Measurements from ENCODE around the gene SMTNL1.

The SMTNL1 gene

DNA sequence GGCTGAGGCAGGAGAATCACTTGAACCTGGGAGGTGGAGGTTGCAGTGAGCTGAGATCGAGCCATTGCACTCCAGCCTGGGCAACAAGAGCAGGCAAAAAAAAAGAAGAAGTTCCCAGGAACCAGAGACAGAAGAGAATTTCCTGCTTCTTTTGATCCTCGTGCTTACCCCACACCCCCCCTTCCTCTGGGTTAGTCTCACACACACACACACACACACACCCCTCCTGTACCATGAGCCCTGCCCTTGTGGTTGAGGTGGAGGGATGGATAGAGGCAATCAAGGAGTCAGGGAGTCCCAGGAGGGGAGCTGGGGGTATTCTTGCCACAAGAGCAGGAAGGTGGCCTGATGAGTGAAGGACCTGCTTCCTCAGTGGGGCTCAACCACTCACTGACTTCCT lies 34.2 kb downstream of the SMTNL1 start:
- Histone ChIP-seq H3K56ac (ENCODE audit: low read length) (no peak overlapping the region), H3K79me2 (ENCODE audit: control insufficient read depth, insufficient read depth, low read length) (no peaks in the 10 kb centered on the region), H3K79me1 (ENCODE audit: low read length) (no peaks in the 10 kb centered on the region), H3K36me3 (ENCODE audit: control insufficient read depth, insufficient read depth, low read length) (no peaks in the 10 kb centered on the region), H3K4me2 (ENCODE audit: low read length) (no peak overlapping the region), H4K5ac (ENCODE audit: low read length) (no peak overlapping the region), H2BK120ac (ENCODE audit: low read depth, low read length) (no peak overlapping the region), H3K27me3 (ENCODE audit: insufficient read depth, low read length, poor library complexity) (no peaks in the 10 kb centered on the region), H3K27ac (ENCODE audit: low read depth, low read length) (no peak overlapping the region), H3K18ac (ENCODE audit: low read length) (no peak overlapping the region), H3K4ac (ENCODE audit: low read depth, low read length) (no peak overlapping the region), H3K4me3 (ENCODE audit: low read length) (no peak overlapping the region), H2BK15ac (replicated peaks; ENCODE audit: low read depth) (no peak overlapping the region), H3K4me1 (ENCODE audit: control insufficient read depth, low read depth, low read length) (no peaks in the 10 kb centered on the region), H3K9ac (ENCODE audit: low read length) (no peak overlapping the region), H2BK5ac (ENCODE audit: low read length) (no peak overlapping the region), H4K8ac (ENCODE audit: low read depth, low read length) (no peak overlapping the region), H3K23ac (ENCODE audit: low read length) (no peak overlapping the region), H2AK5ac (ENCODE audit: low read length) (no peak overlapping the region)
- WGBS (ENCODE audit: extremely low coverage, insufficient coverage, low lambda C conversion rate), result no CpG with 5 or more reads among the region's 2 CpGs
- no peak for DNase-seq

DNA sequence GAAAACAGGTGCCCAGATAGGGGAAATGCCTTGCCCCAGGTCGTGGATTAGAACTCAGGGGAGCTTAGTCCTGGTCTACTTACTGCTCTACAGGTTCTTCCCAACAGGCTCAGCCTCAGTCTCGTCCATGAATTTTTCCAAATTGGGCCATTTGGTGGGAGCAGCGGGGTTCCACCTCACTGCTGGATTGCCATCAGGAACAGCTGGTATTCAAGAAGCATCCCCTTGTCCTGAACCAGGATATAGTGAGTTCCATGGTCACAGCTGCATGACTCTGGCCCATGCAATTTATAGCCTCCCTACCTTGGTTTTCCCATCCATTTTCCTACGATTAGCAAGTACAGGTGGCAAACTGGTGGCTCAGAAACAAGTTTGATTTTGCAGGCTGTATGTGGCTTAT lies 36.7 kb downstream of the SMTNL1 start:
- Histone ChIP-seq H4K5ac (ENCODE audit: low read length) (no peak overlapping the region), H3K79me1 (ENCODE audit: low read length) (no peaks in the 10 kb centered on the region), H4K8ac (ENCODE audit: low read depth, low read length) (no peak overlapping the region), H3K27ac (ENCODE audit: low read depth, low read length) (no peak overlapping the region), H3K23ac (ENCODE audit: low read length) (no peak overlapping the region), H2BK120ac (ENCODE audit: low read depth, low read length) (no peak overlapping the region), H3K4me2 (ENCODE audit: low read length) (no peak overlapping the region), H3K18ac (ENCODE audit: low read length) (no peak overlapping the region), H2AK5ac (ENCODE audit: low read length) (no peak overlapping the region), H3K4me1 (ENCODE audit: control insufficient read depth, low read depth, low read length) (no peaks in the 10 kb centered on the region), H3K27me3 (ENCODE audit: insufficient read depth, low read length, poor library complexity) (no peaks in the 10 kb centered on the region), H3K56ac (ENCODE audit: low read length) (no peak overlapping the region), H3K4ac (ENCODE audit: low read depth, low read length) (no peak overlapping the region), H2BK15ac (replicated peaks; ENCODE audit: low read depth) (no peak overlapping the region), H2BK5ac (ENCODE audit: low read length) (no peak overlapping the region), H3K4me3 (ENCODE audit: low read length) (no peak overlapping the region), H3K36me3 (ENCODE audit: control insufficient read depth, insufficient read depth, low read length) (no peaks in the 10 kb centered on the region), H3K79me2 (ENCODE audit: control insufficient read depth, insufficient read depth, low read length) (no peaks in the 10 kb centered on the region), H3K9ac (ENCODE audit: low read length) (no peak overlapping the region)
- peak; percentile 19 for DNase-seq
- no CpG with 5 or more reads among the region's 4 CpGs for WGBS (ENCODE audit: extremely low coverage, insufficient coverage, low lambda C conversion rate)

DNA sequence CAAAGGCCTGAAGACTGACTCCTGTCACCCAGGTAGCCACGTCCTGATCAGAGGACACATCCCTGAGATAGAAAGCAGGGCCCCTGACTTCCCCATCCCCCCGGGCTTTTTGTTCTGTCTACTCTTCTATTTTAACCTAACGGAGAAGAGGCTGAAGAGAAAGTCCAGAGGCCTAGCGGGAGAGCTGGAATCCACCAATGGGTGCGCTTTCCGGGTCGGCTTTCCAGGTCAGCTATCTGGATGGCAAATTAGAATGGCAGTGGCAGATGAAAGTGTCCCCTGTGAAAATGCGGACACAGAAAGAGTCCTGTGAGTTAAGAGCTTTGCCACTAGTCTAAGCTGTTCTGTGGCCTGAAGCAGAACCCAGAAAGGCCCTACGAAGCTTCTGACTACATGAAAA lies 46.9 kb downstream of the SMTNL1 start:
- Histone ChIP-seq H3K23ac (ENCODE audit: low read length) (no peak overlapping the region), H3K4me1 (ENCODE audit: control insufficient read depth, low read depth, low read length) (no peaks in the 10 kb centered on the region), H2AK5ac (ENCODE audit: low read length) (no peak overlapping the region), H3K27me3 (ENCODE audit: insufficient read depth, low read length, poor library complexity) (no peaks in the 10 kb centered on the region), H3K79me2 (ENCODE audit: control insufficient read depth, insufficient read depth, low read length) (no peaks in the 10 kb centered on the region), H2BK120ac (ENCODE audit: low read depth, low read length) (no peak overlapping the region), H3K56ac (ENCODE audit: low read length) (no peak overlapping the region), H4K5ac (ENCODE audit: low read length) (no peak overlapping the region), H3K36me3 (ENCODE audit: control insufficient read depth, insufficient read depth, low read length) (no peaks in the 10 kb centered on the region), H3K4ac (ENCODE audit: low read depth, low read length) (no peak overlapping the region), H2BK15ac (replicated peaks; ENCODE audit: low read depth) (no peak overlapping the region), H3K27ac (ENCODE audit: low read depth, low read length) (no peak overlapping the region), H3K9ac (ENCODE audit: low read length) (no peak overlapping the region), H3K79me1 (ENCODE audit: low read length) (no peaks in the 10 kb centered on the region), H2BK5ac (ENCODE audit: low read length) (no peak overlapping the region), H4K8ac (ENCODE audit: low read depth, low read length) (no peak overlapping the region), H3K18ac (ENCODE audit: low read length) (no peak overlapping the region), H3K4me3 (ENCODE audit: low read length) (no peak overlapping the region), H3K4me2 (ENCODE audit: low read length) (no peak overlapping the region)
- DNase-seq, result no peak
- WGBS (ENCODE audit: extremely low coverage, insufficient coverage, low lambda C conversion rate), result no CpG with 5 or more reads among the region's 9 CpGs

DNA sequence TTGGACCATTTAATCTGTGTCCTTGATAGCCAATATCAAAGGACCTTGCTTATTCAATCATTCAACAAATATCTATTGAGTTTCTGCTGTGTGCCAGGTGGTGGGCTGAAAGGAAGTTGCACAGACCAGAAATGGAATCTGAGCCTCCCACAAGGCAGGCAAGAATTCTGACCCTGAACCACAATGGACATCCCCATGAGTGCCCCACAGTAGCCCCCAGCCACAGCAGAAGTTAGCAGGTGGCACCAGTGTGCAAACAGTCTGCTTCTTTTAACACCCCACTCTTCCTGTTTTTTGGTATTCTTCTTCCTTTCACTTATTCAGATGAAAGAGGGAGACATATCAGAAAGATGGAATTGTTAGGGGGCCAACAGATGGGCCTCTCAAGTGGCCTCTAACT lies 47.9 kb downstream of the SMTNL1 start:
- H2BK120ac ChIP-seq (ENCODE audit: low read depth, low read length), result no peak overlapping the region
- no peaks in the 10 kb centered on the region for H3K4me1 ChIP-seq (ENCODE audit: control insufficient read depth, low read depth, low read length)
- H2BK15ac ChIP-seq (replicated peaks; ENCODE audit: low read depth), result no peak overlapping the region
- H3K27ac ChIP-seq (ENCODE audit: low read depth, low read length), result no peak overlapping the region
- DNase-seq, result no peak
- H3K4me2 ChIP-seq (ENCODE audit: low read length), result no peak overlapping the region
- no peak overlapping the region for H2AK5ac ChIP-seq (ENCODE audit: low read length)
- H3K56ac ChIP-seq (ENCODE audit: low read length), result no peak overlapping the region
- H2BK5ac ChIP-seq (ENCODE audit: low read length), result no peak overlapping the region
- no peak overlapping the region for H4K8ac ChIP-seq (ENCODE audit: low read depth, low read length)
- H4K5ac ChIP-seq (ENCODE audit: low read length), result no peak overlapping the region
- no peaks in the 10 kb centered on the region for H3K36me3 ChIP-seq (ENCODE audit: control insufficient read depth, insufficient read depth, low read length)
- no peak overlapping the region for H3K9ac ChIP-seq (ENCODE audit: low read length)
- no peaks in the 10 kb centered on the region for H3K79me1 ChIP-seq (ENCODE audit: low read length)
- H3K79me2 ChIP-seq (ENCODE audit: control insufficient read depth, insufficient read depth, low read length), result no peaks in the 10 kb centered on the region
- H3K4ac ChIP-seq (ENCODE audit: low read depth, low read length), result no peak overlapping the region
- H3K4me3 ChIP-seq (ENCODE audit: low read length), result no peak overlapping the region
- H3K27me3 ChIP-seq (ENCODE audit: insufficient read depth, low read length, poor library complexity), result no peaks in the 10 kb centered on the region
- no peak overlapping the region for H3K23ac ChIP-seq (ENCODE audit: low read length)
- no peak overlapping the region for H3K18ac ChIP-seq (ENCODE audit: low read length)

DNA sequence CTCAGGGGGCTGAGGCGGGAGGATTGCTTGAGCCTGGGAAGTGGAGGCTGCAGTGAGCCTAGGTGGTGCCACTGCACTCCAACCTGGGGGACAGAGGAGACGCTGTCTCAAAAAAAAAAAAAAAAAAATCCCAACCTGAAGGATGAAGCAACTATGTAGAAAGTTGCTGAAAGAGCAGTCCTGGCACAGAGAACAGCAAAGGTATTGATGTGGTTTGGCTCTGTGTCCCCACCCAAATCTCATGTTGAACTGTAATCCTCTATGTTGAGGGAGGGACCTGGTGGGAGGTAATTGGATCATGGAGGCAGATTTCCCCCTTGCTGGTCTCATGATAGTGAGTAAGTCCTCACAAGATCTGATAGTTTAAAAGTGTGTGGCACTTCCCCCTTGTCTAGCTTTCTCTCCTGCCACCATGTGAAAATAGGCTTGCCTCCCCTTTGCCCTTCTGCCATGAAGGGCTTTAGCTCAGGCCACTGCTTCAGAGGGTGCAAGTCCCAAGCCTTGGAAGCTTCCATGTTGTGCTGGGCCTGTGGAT lies 49.4 kb downstream of the SMTNL1 start:
- no peak overlapping the region for H4K8ac ChIP-seq (ENCODE audit: low read depth, low read length)
- H3K56ac ChIP-seq (ENCODE audit: low read length), result no peak overlapping the region
- no peaks in the 10 kb centered on the region for H3K36me3 ChIP-seq (ENCODE audit: control insufficient read depth, insufficient read depth, low read length)
- H2AK5ac ChIP-seq (ENCODE audit: low read length), result no peak overlapping the region
- no peak overlapping the region for H2BK5ac ChIP-seq (ENCODE audit: low read length)
- DNase-seq, result no peak
- H3K23ac ChIP-seq (ENCODE audit: low read length), result no peak overlapping the region
- H2BK120ac ChIP-seq (ENCODE audit: low read depth, low read length), result no peak overlapping the region
- H3K27me3 ChIP-seq (ENCODE audit: insufficient read depth, low read length, poor library complexity), result no peaks in the 10 kb centered on the region
- H3K4me1 ChIP-seq (ENCODE audit: control insufficient read depth, low read depth, low read length), result no peaks in the 10 kb centered on the region
- H3K79me1 ChIP-seq (ENCODE audit: low read length), result no peaks in the 10 kb centered on the region
- no CpG with 5 or more reads among the region's 2 CpGs for whole genome bisulfite sequencing (ENCODE audit: extremely low coverage, insufficient coverage, low lambda C conversion rate)
- no peak overlapping the region for H3K4me2 ChIP-seq (ENCODE audit: low read length)
- no peak overlapping the region for H3K9ac ChIP-seq (ENCODE audit: low read length)
- no peak overlapping the region for H3K18ac ChIP-seq (ENCODE audit: low read length)
- no peak overlapping the region for H3K4me3 ChIP-seq (ENCODE audit: low read length)
- H2BK15ac ChIP-seq (replicated peaks; ENCODE audit: low read depth), result no peak overlapping the region
- no peak overlapping the region for H3K27ac ChIP-seq (ENCODE audit: low read depth, low read length)
- no peak overlapping the region for H3K4ac ChIP-seq (ENCODE audit: low read depth, low read length)
- no peak overlapping the region for H4K5ac ChIP-seq (ENCODE audit: low read length)
- no peaks in the 10 kb centered on the region for H3K79me2 ChIP-seq (ENCODE audit: control insufficient read depth, insufficient read depth, low read length)

DNA sequence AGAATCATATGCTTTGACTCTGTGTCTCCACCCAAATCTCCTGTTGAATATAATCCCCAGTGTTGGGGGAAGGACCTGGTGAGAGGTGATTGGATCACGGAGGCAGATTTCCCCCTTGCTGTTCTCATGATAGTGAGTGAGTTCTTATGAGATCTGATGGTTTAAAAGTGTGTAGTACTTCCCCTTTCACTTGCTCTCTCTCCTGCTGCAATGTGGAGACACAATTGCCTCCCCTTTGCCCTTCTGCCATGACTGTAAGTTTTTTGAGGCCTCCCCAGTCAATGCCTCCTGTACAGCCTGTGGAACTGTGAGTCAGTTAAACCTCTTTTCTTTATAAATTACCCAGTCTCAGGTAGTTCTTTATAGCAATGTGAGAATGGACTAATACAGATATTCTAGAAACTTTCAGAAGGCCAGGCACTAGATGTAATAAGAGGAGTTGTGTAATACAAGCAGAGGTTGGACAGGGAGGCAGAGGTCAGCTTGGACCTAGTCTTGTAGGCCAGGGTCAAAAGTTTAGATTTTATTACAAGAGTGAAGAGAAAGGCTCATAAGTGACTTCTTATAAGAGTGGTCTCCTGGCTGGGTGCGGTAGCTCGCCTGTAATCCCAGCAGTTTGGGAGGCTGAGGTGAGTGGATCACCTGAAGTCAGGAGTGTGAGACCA lies 50.8 kb downstream of the SMTNL1 start:
- Histone ChIP-seq H2BK120ac (ENCODE audit: low read depth, low read length) (no peak overlapping the region), H3K9ac (ENCODE audit: low read length) (no peak overlapping the region), H2BK15ac (replicated peaks; ENCODE audit: low read depth) (no peak overlapping the region), H3K27me3 (ENCODE audit: insufficient read depth, low read length, poor library complexity) (no peaks in the 10 kb centered on the region), H3K56ac (ENCODE audit: low read length) (no peak overlapping the region), H4K8ac (ENCODE audit: low read depth, low read length) (no peak overlapping the region), H3K18ac (ENCODE audit: low read length) (no peak overlapping the region), H3K4me2 (ENCODE audit: low read length) (no peak overlapping the region), H3K4me3 (ENCODE audit: low read length) (no peak overlapping the region), H3K79me1 (ENCODE audit: low read length) (no peaks in the 10 kb centered on the region), H3K79me2 (ENCODE audit: control insufficient read depth, insufficient read depth, low read length) (no peaks in the 10 kb centered on the region), H3K4ac (ENCODE audit: low read depth, low read length) (no peak overlapping the region), H3K27ac (ENCODE audit: low read depth, low read length) (no peak overlapping the region), H2AK5ac (ENCODE audit: low read length) (no peak overlapping the region), H3K36me3 (ENCODE audit: control insufficient read depth, insufficient read depth, low read length) (no peaks in the 10 kb centered on the region), H4K5ac (ENCODE audit: low read length) (no peak overlapping the region), H3K23ac (ENCODE audit: low read length) (no peak overlapping the region), H2BK5ac (ENCODE audit: low read length) (no peak overlapping the region), H3K4me1 (ENCODE audit: control insufficient read depth, low read depth, low read length) (no peaks in the 10 kb centered on the region)
- WGBS (ENCODE audit: extremely low coverage, insufficient coverage, low lambda C conversion rate), result no CpG with 5 or more reads among the region's 3 CpGs
- DNase-seq, result no peak

Measured in mesendoderm (in vitro differentiated cells).